ENCODE measurements around the gene USP22. TPM values are rescaled to one million over a fixed set of nuclear protein-coding genes. Genes with fewer than 3 reads are reported as not detected.

USP22 gene
- total and polyA plus RNA-seq, 2 donors (not counting 3 experiments of a cell fraction or from before 2014, with no cell fraction given) = 204 to 260 TPM

DNA sequence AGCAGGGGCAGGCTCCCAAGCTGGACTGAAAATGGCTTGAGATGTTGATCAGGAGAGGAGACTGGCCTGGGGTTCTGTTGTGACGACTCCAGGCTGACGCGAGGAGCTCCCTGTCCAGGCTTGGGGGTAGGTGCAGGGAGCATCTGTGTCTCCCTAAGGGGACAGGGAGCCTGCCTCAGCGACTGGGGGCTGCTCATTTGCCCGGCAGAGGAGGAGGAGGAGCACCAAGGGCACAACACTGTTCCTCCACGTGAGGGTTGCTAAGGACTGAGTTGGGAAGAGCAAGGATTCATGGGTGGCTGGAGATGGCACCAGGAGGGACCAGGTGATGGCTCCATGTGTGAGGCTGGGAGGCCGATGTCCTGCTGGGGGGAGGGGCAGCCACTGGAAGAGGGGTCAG is 53.3 kb downstream of the USP22 start:
- H3K4me3 ChIP-seq (replicated peaks in 1 of 3; ENCODE audit: insufficient read depth in 1 of 3, low read depth in 1 of 3, low read length in 3 of 3) = no peak overlapping the region
- H3K36me3 ChIP-seq (ENCODE audit: control insufficient read depth in 2 of 2, extremely low read depth in 1 of 2, insufficient read depth in 2 of 2, low read length in 2 of 2) = no peaks in the 10 kb centered on the region
- ChIA-PET POLR2A (no interaction called here), CTCF (interaction anchor here (1.0 kb wide), 1 partner anchor 188 kb away, joined by 4 read pairs; no protein-coding TSS in a partner anchor)
- no peak overlapping the region for H2AFZ ChIP-seq (ENCODE audit: low read depth, low read length)
- H3K27ac ChIP-seq (ENCODE audit: insufficient read depth, low read depth, low read length) = no peak overlapping the region
- no peaks in the 10 kb centered on the region for H3K27me3 ChIP-seq (ENCODE audit: control insufficient read depth in 2 of 2, insufficient read depth in 2 of 2, low read length in 2 of 2)
- no peaks in the 10 kb centered on the region for H3K9me1 ChIP-seq (replicated peaks; ENCODE audit: control insufficient read depth, extremely low read depth, insufficient read depth, low read length)
- no TSS peak for BruUV-seq (replicated peaks)
- no peaks in the 10 kb centered on the region for H3K9me3 ChIP-seq (replicated peaks; ENCODE audit: control insufficient read depth, insufficient read depth, low read length)
- H3K79me2 ChIP-seq (ENCODE audit: control insufficient read depth, insufficient read depth, low read length) = no peaks in the 10 kb centered on the region
- intact Hi-C loops (cut with micrococcal nuclease) = no loop called here
- FAIRE-seq = no peak
- H3K4me2 ChIP-seq (ENCODE audit: insufficient read depth, low read length) = no peak overlapping the region
- H3K9ac ChIP-seq (replicated peaks; ENCODE audit: extremely low read depth, insufficient read depth, low read length) = no peak overlapping the region
- TF ChIP-seq, protein P1, sequence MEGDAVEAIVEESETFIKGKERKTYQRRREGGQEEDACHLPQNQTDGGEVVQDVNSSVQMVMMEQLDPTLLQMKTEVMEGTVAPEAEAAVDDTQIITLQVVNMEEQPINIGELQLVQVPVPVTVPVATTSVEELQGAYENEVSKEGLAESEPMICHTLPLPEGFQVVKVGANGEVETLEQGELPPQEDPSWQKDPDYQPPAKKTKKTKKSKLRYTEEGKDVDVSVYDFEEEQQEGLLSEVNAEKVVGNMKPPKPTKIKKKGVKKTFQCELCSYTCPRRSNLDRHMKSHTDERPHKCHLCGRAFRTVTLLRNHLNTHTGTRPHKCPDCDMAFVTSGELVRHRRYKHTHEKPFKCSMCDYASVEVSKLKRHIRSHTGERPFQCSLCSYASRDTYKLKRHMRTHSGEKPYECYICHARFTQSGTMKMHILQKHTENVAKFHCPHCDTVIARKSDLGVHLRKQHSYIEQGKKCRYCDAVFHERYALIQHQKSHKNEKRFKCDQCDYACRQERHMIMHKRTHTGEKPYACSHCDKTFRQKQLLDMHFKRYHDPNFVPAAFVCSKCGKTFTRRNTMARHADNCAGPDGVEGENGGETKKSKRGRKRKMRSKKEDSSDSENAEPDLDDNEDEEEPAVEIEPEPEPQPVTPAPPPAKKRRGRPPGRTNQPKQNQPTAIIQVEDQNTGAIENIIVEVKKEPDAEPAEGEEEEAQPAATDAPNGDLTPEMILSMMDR (IDR thresholded peaks at IDR 0.05; ENCODE audit: extremely low read depth in 1 of 2, insufficient read depth in 1 of 2, low read depth in 1 of 2, low read length in 2 of 2) = no peak
- TF ChIP-seq FOS (IDR thresholded peaks at IDR 0.05; ENCODE audit: borderline replicate concordance, insufficient read depth, low read length) (no peak), POLR2A (IDR thresholded peaks at IDR 0.05; ENCODE audit: low read depth, low read length) (no peak), GATA2 (IDR thresholded peaks at IDR 0.05; ENCODE audit: insufficient read depth, insufficient read length, low read depth, low read length) (no peak), EZH2 (IDR thresholded peaks at IDR 0.05; ENCODE audit: borderline replicate concordance, low read depth, low read length, severe bottlenecking) (no peak), JUN (IDR thresholded peaks at IDR 0.05; ENCODE audit: borderline replicate concordance, insufficient read depth, insufficient read length, low read depth) (no peak), MYC (IDR thresholded peaks at IDR 0.05; ENCODE audit: low read depth, low read length) (no peak), POLR2AphosphoS5 (IDR thresholded peaks at IDR 0.05; ENCODE audit: insufficient read depth, low read depth, low read length) (no peak)
- TF ChIP-seq, protein P2, sequence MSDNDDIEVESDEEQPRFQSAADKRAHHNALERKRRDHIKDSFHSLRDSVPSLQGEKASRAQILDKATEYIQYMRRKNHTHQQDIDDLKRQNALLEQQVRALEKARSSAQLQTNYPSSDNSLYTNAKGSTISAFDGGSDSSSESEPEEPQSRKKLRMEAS (IDR thresholded peaks at IDR 0.05; ENCODE audit: insufficient read depth, insufficient read length) = no peak
- dilution Hi-C loops (cut with MboI; ENCODE audit: extremely low pct_ligation_motif_present, low sequenced_read_pairs) = no loop called here
- DNase-seq (ENCODE audit: low read depth, low spot score) = no peak
- no peaks in the 10 kb centered on the region for H3K4me1 ChIP-seq (ENCODE audit: control insufficient read depth, extremely low read depth, insufficient read depth, low read length)
- H4K20me1 ChIP-seq (replicated peaks; ENCODE audit: control insufficient read depth, extremely low read depth, insufficient read depth, low read length) = no peaks in the 10 kb centered on the region
